HCT116 (cell line): ENCODE results near the gene ZSWIM6. TPM values are rescaled to one million over a fixed set of nuclear protein-coding genes. Genes with fewer than 3 reads are reported as not detected.

Experiments
- ATAC-seq: fragments of 200-7000 bp; cut with Tn5 transposase; 2 replicates; pipeline ENCODE4 v1.9.1; 2020; ENCODE audit warnings: mild to moderate bottlenecking, moderate library complexity
- BruUV-seq: library from RNA; stranded (reverse); fragments of 400-500 nt; replicated peaks from 2 replicates; lab custom pipeline; 2021; lab: Mats Ljungman, UMichigan
- CTCF ChIA-PET: fragments of 300-600 bp; sonication (Branson Sonifier 250); formaldehyde crosslinking; loops from one replicate; lab custom pipeline; 2021; ENCODE audit warnings: antibody characterized with exemption; lab: Charles Lee
- POLR2A ChIA-PET: fragments of 300-600, 350-600 bp; sonication (Branson Sonifier 250); formaldehyde crosslinking; loops from one replicate; lab custom pipeline; 2021; ENCODE audit warnings: antibody characterized with exemption; lab: Charles Lee
- RAD21 ChIA-PET, 2 experiments: fragments of 300-600 bp; sonication (Branson Sonifier 250); formaldehyde crosslinking; loops; one replicate each; lab custom pipeline; 2023; ENCODE audit warnings: low total read pairs in 2 of 2; ENCODE audit not compliant: uncharacterized antibody in 2 of 2, unreplicated experiment in 2 of 2, low non-redundant PET in 1 of 2; lab: Charles Lee
- DNase-seq: peaks from one replicate; pipeline ENCODE4 v3.0.0-alpha.2; 2010; ENCODE audit warnings: low read depth, low spot score
- H2AFZ ChIP-seq: fragments of 200-600 bp; shearing (Covaris generic), sonication (generic); 2 replicates; pipeline ENCODE4 v1.6.1; 2017; ENCODE audit warnings: low read depth, mixed run types, mixed read lengths, antibody characterized with exemption, low read length; ENCODE audit not compliant: poor library complexity, severe bottlenecking
- H3K27ac ChIP-seq: 2 replicates; pipeline ENCODE4 v1.5.1; 2012; ENCODE audit warnings: low read depth, low read length
- H3K27me3 ChIP-seq: fragments of 200-600 bp; sonication (generic); 2 replicates; pipeline ENCODE4 v1.6.1; 2016; ENCODE audit warnings: mixed run types, low read length, mixed read lengths; ENCODE audit not compliant: insufficient read depth
- H3K36me3 ChIP-seq, 2 experiments: fragments of 200-500 bp in 1 of 2; fragments of 200-600 bp in 1 of 2; sonication (Bioruptor generic) in 1 of 2; sonication (generic) in 1 of 2; 2 replicates each; pipeline versions ENCODE4 v1.5.1 to v1.6.1; 2014 to 2016; ENCODE audit warnings: low read length in 2 of 2, inconsistent platforms in 1 of 2, mixed read lengths in 1 of 2, mixed run types in 1 of 2; ENCODE audit not compliant: insufficient read depth in 2 of 2, control insufficient read depth in 1 of 2
- H3K4me1 ChIP-seq, 2 experiments: fragments of 200-600 bp in 1 of 2; sonication (generic) in 1 of 2; 2 replicates each; pipeline versions ENCODE4 v1.5.1 to v1.6.1; 2012 to 2017; ENCODE audit warnings: low read length in 2 of 2, inconsistent platforms in 1 of 2, mild to moderate bottlenecking in 1 of 2, mixed read lengths in 1 of 2, mixed run types in 1 of 2, moderate library complexity in 1 of 2; ENCODE audit not compliant: insufficient read depth in 2 of 2, control insufficient read depth in 1 of 2
- H3K4me2 ChIP-seq: fragments of 200-600 bp; sonication (generic); 2 replicates; pipeline ENCODE4 v1.6.1; 2017; ENCODE audit warnings: mixed run types, low read length, mixed read lengths
- H3K4me3 ChIP-seq, 2 experiments: fragments of 200-600 bp in 1 of 2; sonication (generic) in 1 of 2; replicated peaks in 1 of 2; 2 replicates each; pipeline ENCODE4 v1.5.1; 2011 to 2016; ENCODE audit warnings: low read length in 2 of 2, control low read depth in 1 of 2, low read depth in 1 of 2, mild to moderate bottlenecking in 1 of 2, mixed read lengths in 1 of 2, mixed run types in 1 of 2
- H3K79me2 ChIP-seq: fragments of 200-600 bp; sonication (generic); 2 replicates; pipeline ENCODE4 v1.6.1; 2017; ENCODE audit warnings: mild to moderate bottlenecking, mixed run types, low read length, moderate library complexity, mixed read lengths; ENCODE audit not compliant: insufficient read depth
- H3K9ac ChIP-seq: fragments of 200-600 bp; sonication (generic); 2 replicates; pipeline ENCODE4 v1.6.1; 2016; ENCODE audit warnings: low read length, mixed read lengths
- H3K9me2 ChIP-seq: fragments of 200-600 bp; sonication (generic), shearing (Covaris generic); 2 replicates; pipeline ENCODE4 v1.6.1; 2017; ENCODE audit warnings: mixed run types, mild to moderate bottlenecking, moderate library complexity; ENCODE audit not compliant: insufficient read depth
- H3K9me3 ChIP-seq, 2 experiments: fragments of 200-500 bp in 1 of 2; fragments of 200-600 bp in 1 of 2; sonication (Bioruptor generic) in 1 of 2; sonication (generic) in 1 of 2; 2 replicates each; pipeline ENCODE4 v1.6.1; 2014 to 2017; ENCODE audit warnings: low read length in 2 of 2, mixed read lengths in 2 of 2, inconsistent platforms in 1 of 2, low read depth in 1 of 2, mild to moderate bottlenecking in 1 of 2, mixed run types in 1 of 2, moderate library complexity in 1 of 2; ENCODE audit not compliant: control insufficient read depth in 1 of 2, insufficient read depth in 1 of 2
- H4K20me1 ChIP-seq: fragments of 200-600 bp; sonication (generic), shearing (Covaris generic); 2 replicates; pipeline ENCODE4 v1.6.1; 2017; ENCODE audit warnings: mixed run types, mild to moderate bottlenecking, moderate library complexity; ENCODE audit not compliant: insufficient read depth
- CBX3 ChIP-seq: IDR thresholded peaks from 2 replicates; pipeline ENCODE4 v1.6.1; 2012; ENCODE audit warnings: low read depth
- CEBPB ChIP-seq: IDR thresholded peaks from 2 replicates; pipeline ENCODE4 v1.6.1; 2012; ENCODE audit warnings: low read depth
- EGR1 ChIP-seq: IDR thresholded peaks from 2 replicates; pipeline ENCODE4 v1.6.1; 2012; ENCODE audit warnings: low read depth
- ELF1 ChIP-seq: IDR thresholded peaks from 2 replicates; pipeline ENCODE4 v1.6.1; 2012; ENCODE audit warnings: low read depth, borderline replicate concordance
- EZH2 ChIP-seq: fragments of 200-600 bp; sonication (generic); IDR thresholded peaks from 2 replicates; pipeline ENCODE4 v1.6.1; 2017; ENCODE audit warnings: antibody characterized with exemption, mixed run types
- EZH2phosphoT487 ChIP-seq: fragments of 200-600 bp; IDR thresholded peaks from 2 replicates; pipeline ENCODE4 v1.6.1; 2018; ENCODE audit warnings: antibody characterized with exemption, borderline replicate concordance
- FOSL1 ChIP-seq: IDR thresholded peaks from 2 replicates; pipeline ENCODE4 v1.6.1; 2012; ENCODE audit warnings: low read depth
- JUND ChIP-seq: IDR thresholded peaks from 2 replicates; pipeline ENCODE4 v1.6.1; 2012
- POLR2AphosphoS5 ChIP-seq: IDR thresholded peaks from 2 replicates; pipeline ENCODE4 v1.6.1; 2011; ENCODE audit warnings: mild to moderate bottlenecking, low read depth, low read length, moderate library complexity
- RAD21 ChIP-seq: IDR thresholded peaks from 2 replicates; pipeline ENCODE4 v1.6.1; 2012; ENCODE audit warnings: low read depth, mild to moderate bottlenecking
- SIN3A ChIP-seq: IDR thresholded peaks from 2 replicates; pipeline ENCODE4 v1.6.1; 2012; ENCODE audit warnings: low read depth
- SP1 ChIP-seq: IDR thresholded peaks from 2 replicates; pipeline ENCODE4 v1.6.1; 2012; ENCODE audit warnings: low read depth
- SRF ChIP-seq: IDR thresholded peaks from 2 replicates; pipeline ENCODE4 v1.6.1; 2012; ENCODE audit warnings: low read depth
- TCF7L2 ChIP-seq: IDR thresholded peaks from 2 replicates; pipeline ENCODE4 v1.7.0; 2011; ENCODE audit warnings: borderline replicate concordance, inconsistent platforms; ENCODE audit not compliant: insufficient read depth, insufficient read length; ENCODE audit errors: extremely low read depth
- YY1 ChIP-seq: IDR thresholded peaks from 2 replicates; pipeline ENCODE4 v1.6.1; 2011; ENCODE audit warnings: low read length, low read depth, moderate library complexity, mild to moderate bottlenecking; ENCODE audit not compliant: insufficient replicate concordance; ENCODE audit errors: extremely low read depth
- ZNF274 ChIP-seq: fragments of 200-500 bp; sonication (Bioruptor generic); IDR thresholded peaks from 2 replicates; pipeline ENCODE4 v1.6.1; 2014; ENCODE audit warnings: mild to moderate bottlenecking, low read depth, low read length, inconsistent platforms
- intact Hi-C: fragments of 100-400 bp; cut with micrococcal nuclease; formaldehyde crosslinking; loops from 2 replicates; pipeline ENCODE4 v1.10.0; 2022
- total RNA-seq: library from RNA; stranded (reverse); gene quantifications from one replicate; pipeline ENCODE4 v1.2.1, GENCODE V29; 2021; ENCODE audit not compliant: unreplicated experiment
- TF ChIP-seq, protein P1 (sequence below): IDR thresholded peaks from 2 replicates; pipeline ENCODE4 v1.6.1; 2012
- TF ChIP-seq, protein P2 (sequence below), 3 experiments: fragments of 200-600 bp in 1 of 3; sonication (generic) in 1 of 3; IDR thresholded peaks in 2 of 3; conservative IDR thresholded peaks in 1 of 3; 2 replicates each; pipeline ENCODE4 v1.5.1; 2012 to 2017; ENCODE audit warnings: low read depth in 2 of 3, low read length in 2 of 3, antibody characterized with exemption in 1 of 3, borderline replicate concordance in 1 of 3, control low read depth in 1 of 3, mild to moderate bottlenecking in 1 of 3, mixed read lengths in 1 of 3, mixed run types in 1 of 3, moderate library complexity in 1 of 3; ENCODE audit not compliant: insufficient read depth in 1 of 3
- TF ChIP-seq, protein P3 (sequence below): IDR thresholded peaks from 2 replicates; pipeline ENCODE4 v1.6.1; 2012; ENCODE audit warnings: low read depth

ZSWIM6 gene
- total RNA-seq, 1 experiment from 2014 or later = 7.4 TPM

DNA sequence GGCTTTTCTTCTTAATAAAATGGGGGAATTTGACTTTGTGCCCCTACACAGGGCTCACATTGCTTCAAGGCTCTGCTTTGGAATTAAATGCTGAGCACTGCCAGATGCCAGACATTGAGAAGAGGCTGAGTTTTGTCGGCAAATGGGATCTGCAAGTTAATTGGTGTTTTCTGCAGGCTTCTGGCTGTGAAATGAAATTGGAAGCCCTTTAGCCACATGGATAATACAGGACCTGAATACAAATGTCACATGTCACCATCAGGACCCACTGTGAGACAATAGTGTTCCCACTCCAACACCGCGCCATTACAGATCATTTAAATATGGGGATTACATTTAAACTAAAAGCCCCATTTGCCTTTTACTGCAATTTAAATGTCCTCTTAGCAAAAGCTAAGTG is 164.4 kb downstream of the ZSWIM6 start (continued):
- no peak for TF ChIP-seq YY1
- TF ChIP-seq, protein P1, sequence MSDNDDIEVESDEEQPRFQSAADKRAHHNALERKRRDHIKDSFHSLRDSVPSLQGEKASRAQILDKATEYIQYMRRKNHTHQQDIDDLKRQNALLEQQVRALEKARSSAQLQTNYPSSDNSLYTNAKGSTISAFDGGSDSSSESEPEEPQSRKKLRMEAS = no peak
- TF ChIP-seq POLR2AphosphoS5 = no peak
- TF ChIP-seq FOSL1 = no peak
- no peak for TF ChIP-seq CBX3
- no peak for TF ChIP-seq TCF7L2
- TF ChIP-seq SRF = no peak
- no peak for TF ChIP-seq RAD21

DNA sequence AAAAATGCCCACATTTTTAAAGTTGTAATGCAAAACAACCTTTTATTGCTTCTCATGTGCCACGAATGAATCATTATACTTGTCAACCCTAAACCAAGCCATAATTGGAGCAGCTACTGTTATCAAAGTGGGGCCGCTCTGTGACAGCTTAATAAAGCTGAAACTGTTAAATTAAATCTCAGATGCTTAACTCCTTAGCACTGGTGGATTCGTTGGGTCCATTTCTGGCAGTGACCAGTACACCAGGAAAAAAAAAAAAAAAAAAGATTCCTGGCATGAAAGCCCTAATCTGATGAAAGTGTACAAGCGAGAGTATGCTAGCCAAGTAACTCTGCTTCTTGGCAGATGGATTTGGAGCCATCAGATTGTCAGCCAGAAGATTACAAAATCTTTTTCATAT is 164.8 kb downstream of the ZSWIM6 start:
- Histone ChIP-seq H2AFZ (no peak overlapping the region), H3K9ac (no peak overlapping the region), H3K4me2 (no peak overlapping the region), H3K9me3 (no peaks in the 10 kb centered on the region), H4K20me1 (no peaks in the 10 kb centered on the region; the same call in 1 of the 2 replicates), H3K9me2 (no peaks in the 10 kb centered on the region), H3K79me2 (no peaks in the 10 kb centered on the region), H3K4me1 (no peaks in the 10 kb centered on the region), H3K36me3 (no peaks in the 10 kb centered on the region), H3K4me3 (no peak overlapping the region), H3K27ac (no peak overlapping the region), H3K27me3 (no peaks in the 10 kb centered on the region)
- no TSS peak for BruUV-seq
- intact Hi-C loops = no loop called here
- no peak for ATAC-seq
- DNase-seq = no peak
- TF ChIP-seq ELF1 (no peak), EZH2phosphoT487 (no peak), JUND (no peak), EZH2 (no peak), SP1 (no peak), SIN3A (no peak), CEBPB (no peak), ZNF274 (no peak), TCF7L2 (no peak), SRF (no peak), YY1 (no peak), EGR1 (no peak)
- TF ChIP-seq, protein P2, sequence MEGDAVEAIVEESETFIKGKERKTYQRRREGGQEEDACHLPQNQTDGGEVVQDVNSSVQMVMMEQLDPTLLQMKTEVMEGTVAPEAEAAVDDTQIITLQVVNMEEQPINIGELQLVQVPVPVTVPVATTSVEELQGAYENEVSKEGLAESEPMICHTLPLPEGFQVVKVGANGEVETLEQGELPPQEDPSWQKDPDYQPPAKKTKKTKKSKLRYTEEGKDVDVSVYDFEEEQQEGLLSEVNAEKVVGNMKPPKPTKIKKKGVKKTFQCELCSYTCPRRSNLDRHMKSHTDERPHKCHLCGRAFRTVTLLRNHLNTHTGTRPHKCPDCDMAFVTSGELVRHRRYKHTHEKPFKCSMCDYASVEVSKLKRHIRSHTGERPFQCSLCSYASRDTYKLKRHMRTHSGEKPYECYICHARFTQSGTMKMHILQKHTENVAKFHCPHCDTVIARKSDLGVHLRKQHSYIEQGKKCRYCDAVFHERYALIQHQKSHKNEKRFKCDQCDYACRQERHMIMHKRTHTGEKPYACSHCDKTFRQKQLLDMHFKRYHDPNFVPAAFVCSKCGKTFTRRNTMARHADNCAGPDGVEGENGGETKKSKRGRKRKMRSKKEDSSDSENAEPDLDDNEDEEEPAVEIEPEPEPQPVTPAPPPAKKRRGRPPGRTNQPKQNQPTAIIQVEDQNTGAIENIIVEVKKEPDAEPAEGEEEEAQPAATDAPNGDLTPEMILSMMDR (IDR thresholded peaks at IDR 0.05 in 2 of 3, conservative IDR thresholded peaks at IDR 0.05 in 1 of 3; ENCODE audit: borderline replicate concordance in 1 of 3, insufficient read depth in 1 of 3, low read depth in 2 of 3, low read length in 2 of 3) = no peak
- TF ChIP-seq, protein P3, sequence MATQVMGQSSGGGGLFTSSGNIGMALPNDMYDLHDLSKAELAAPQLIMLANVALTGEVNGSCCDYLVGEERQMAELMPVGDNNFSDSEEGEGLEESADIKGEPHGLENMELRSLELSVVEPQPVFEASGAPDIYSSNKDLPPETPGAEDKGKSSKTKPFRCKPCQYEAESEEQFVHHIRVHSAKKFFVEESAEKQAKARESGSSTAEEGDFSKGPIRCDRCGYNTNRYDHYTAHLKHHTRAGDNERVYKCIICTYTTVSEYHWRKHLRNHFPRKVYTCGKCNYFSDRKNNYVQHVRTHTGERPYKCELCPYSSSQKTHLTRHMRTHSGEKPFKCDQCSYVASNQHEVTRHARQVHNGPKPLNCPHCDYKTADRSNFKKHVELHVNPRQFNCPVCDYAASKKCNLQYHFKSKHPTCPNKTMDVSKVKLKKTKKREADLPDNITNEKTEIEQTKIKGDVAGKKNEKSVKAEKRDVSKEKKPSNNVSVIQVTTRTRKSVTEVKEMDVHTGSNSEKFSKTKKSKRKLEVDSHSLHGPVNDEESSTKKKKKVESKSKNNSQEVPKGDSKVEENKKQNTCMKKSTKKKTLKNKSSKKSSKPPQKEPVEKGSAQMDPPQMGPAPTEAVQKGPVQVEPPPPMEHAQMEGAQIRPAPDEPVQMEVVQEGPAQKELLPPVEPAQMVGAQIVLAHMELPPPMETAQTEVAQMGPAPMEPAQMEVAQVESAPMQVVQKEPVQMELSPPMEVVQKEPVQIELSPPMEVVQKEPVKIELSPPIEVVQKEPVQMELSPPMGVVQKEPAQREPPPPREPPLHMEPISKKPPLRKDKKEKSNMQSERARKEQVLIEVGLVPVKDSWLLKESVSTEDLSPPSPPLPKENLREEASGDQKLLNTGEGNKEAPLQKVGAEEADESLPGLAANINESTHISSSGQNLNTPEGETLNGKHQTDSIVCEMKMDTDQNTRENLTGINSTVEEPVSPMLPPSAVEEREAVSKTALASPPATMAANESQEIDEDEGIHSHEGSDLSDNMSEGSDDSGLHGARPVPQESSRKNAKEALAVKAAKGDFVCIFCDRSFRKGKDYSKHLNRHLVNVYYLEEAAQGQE = no peak
- ChIA-PET CTCF (no interaction called here), POLR2A (no interaction called here), RAD21 (no interaction called here)
